Thyroid gland (tissue), 4 donors: ENCODE results near the gene URM1.

Experiments used
- POLR2A ChIP-seq, 2 donors: fragments of 450-650 bp; IDR thresholded peaks; one replicate each; pipeline ENCODE4 v1.6.1; 2017; ENCODE audit warnings: antibody characterized with exemption in 2 of 2, mild to moderate bottlenecking in 2 of 2, moderate library complexity in 1 of 2
- TF ChIP-seq, protein P1 (sequence below), 6 experiments: fragments of 200-600 bp in 3 of 6; fragments of 450-650 bp in 3 of 6; sonication (generic) in 3 of 6; IDR thresholded peaks; one replicate each; pipeline ENCODE4 v1.5.1; 2016 to 2019; ENCODE audit warnings: antibody characterized with exemption in 6 of 6, mild to moderate bottlenecking in 2 of 6, inconsistent platforms in 1 of 6, moderate library complexity in 1 of 6

DNA sequence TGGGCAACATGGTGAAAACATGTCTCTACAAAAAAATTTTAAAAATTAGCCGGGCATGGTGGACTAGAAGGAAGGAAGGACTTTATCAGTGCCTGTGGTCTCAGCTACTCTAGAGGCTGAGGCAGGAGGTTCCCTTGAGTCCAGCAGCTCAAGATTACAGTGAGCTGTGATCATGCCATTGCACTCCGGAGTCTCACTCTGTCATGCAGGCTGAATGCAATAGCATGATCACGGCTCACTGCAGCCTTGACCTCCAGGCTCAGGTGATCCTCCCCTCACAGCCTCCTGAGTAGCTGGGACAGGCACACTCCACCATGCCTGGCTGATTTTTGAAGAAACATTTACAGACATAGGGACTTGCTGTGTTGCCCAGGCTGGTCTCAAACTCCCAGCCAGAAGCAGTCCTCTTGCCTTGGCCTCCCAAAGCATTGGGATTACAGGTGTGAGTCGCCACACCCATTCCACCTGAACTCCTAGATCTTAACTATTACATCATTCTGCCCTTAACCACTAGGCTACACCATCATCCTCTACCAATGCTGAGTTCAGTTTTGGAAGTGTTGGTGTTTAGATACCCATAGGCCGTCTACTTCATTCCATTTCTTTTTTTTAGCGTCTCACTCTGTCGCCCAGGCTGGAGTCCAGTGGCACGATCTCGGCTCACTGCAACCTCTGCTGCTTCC lies 2.0 kb upstream of the URM1 start:
- TF ChIP-seq, protein P1, sequence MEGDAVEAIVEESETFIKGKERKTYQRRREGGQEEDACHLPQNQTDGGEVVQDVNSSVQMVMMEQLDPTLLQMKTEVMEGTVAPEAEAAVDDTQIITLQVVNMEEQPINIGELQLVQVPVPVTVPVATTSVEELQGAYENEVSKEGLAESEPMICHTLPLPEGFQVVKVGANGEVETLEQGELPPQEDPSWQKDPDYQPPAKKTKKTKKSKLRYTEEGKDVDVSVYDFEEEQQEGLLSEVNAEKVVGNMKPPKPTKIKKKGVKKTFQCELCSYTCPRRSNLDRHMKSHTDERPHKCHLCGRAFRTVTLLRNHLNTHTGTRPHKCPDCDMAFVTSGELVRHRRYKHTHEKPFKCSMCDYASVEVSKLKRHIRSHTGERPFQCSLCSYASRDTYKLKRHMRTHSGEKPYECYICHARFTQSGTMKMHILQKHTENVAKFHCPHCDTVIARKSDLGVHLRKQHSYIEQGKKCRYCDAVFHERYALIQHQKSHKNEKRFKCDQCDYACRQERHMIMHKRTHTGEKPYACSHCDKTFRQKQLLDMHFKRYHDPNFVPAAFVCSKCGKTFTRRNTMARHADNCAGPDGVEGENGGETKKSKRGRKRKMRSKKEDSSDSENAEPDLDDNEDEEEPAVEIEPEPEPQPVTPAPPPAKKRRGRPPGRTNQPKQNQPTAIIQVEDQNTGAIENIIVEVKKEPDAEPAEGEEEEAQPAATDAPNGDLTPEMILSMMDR (IDR thresholded peaks at IDR 0.05), result no peak
- no peak for TF ChIP-seq POLR2A (IDR thresholded peaks at IDR 0.05)
